Measurements from ENCODE around the gene SPOP.

SPOP gene

GRCh38 chr17:49618028-49618611 is 59.8 kb downstream of the SPOP start:
- intact Hi-C loops (cut with DNase I; ENCODE audit: low total_unique reads): loop anchor here (10.0 kb wide), 1 partner anchor 57 kb away; the partner anchor contains the start of gene SPOP
- peaks cover 41 to 49% (median 45%) of the 10 kb centered on the region in 3 donors for H3K36me3 ChIP-seq

GRCh38 chr17:49616601-49617131 is 61.2 kb downstream of the SPOP start:
- peak overlapping the region; percentile 86 to 90 for H3K27ac ChIP-seq
- no peaks in the 10 kb centered on the region for H3K27me3 ChIP-seq
- no peaks in the 10 kb centered on the region for H3K9me3 ChIP-seq
- H3K4me1 ChIP-seq: peaks cover 0 to 88% (median 30%) of the 10 kb centered on the region in 4 donors
- peaks cover 34 to 42% (median 40%) of the 10 kb centered on the region in 3 donors for H3K36me3 ChIP-seq
- TF ChIP-seq CTCF (IDR thresholded peaks at IDR 0.05): peak in 1 of 2 experiments; percentile 7
- intact Hi-C loops (cut with DNase I; ENCODE audit: low total_unique reads): loop anchor here (10.0 kb wide), 1 partner anchor 58 kb away; the partner anchor contains the start of gene SPOP
- DNase-seq: peak; percentile 83 to 91
- H3K4me3 ChIP-seq: peak overlapping the region in 1 of 2 donors; percentile 11

More at GRCh38 chr17:49618028-49618611, 59.8 kb downstream of the SPOP start:
- H3K4me1 ChIP-seq: peaks cover 0 to 90% (median 33%) of the 10 kb centered on the region in 4 donors
- no peaks in the 10 kb centered on the region for H3K27me3 ChIP-seq
- no peak for DNase-seq
- H3K27ac ChIP-seq: peak overlapping the region; percentile 86 to 90
- H3K4me3 ChIP-seq: no peak overlapping the region
- no peaks in the 10 kb centered on the region for H3K9me3 ChIP-seq
- TF ChIP-seq CTCF (IDR thresholded peaks at IDR 0.05): no peak

GRCh38 chr17:49616086-49616485 is 61.8 kb downstream of the SPOP start:
- peak; percentile 38 to 46 for TF ChIP-seq CTCF (IDR thresholded peaks at IDR 0.05)
- Histone ChIP-seq H3K4me3 (no peak overlapping the region), H3K27me3 (no peaks in the 10 kb centered on the region), H3K36me3 (peaks cover 30 to 37% (median 35%) of the 10 kb centered on the region in 3 donors), H3K27ac (peak overlapping the region; percentile 86 to 90), H3K9me3 (no peaks in the 10 kb centered on the region), H3K4me1 (peaks cover 0 to 88% (median 31%) of the 10 kb centered on the region in 4 donors)
- DNase-seq: no peak
- intact Hi-C loops (cut with DNase I; ENCODE audit: low total_unique reads): loop anchor here (10.0 kb wide), 1 partner anchor 59 kb away; the partner anchor contains the start of gene SPOP

GRCh38 chr17:49613182-49613800 is 64.6 kb downstream of the SPOP start:
- H3K9me3 ChIP-seq: no peaks in the 10 kb centered on the region
- no peak for TF ChIP-seq CTCF (IDR thresholded peaks at IDR 0.05)
- intact Hi-C loops (cut with DNase I; ENCODE audit: low total_unique reads): loop anchor here (5.0 to 10.0 kb wide), 2 partner anchors 36 to 62 kb away; partner anchors contain the start of genes NXPH3 and SPOP
- no peak overlapping the region for H3K4me3 ChIP-seq
- H3K4me1 ChIP-seq: peaks cover 0 to 90% (median 34%) of the 10 kb centered on the region in 4 donors
- no peaks in the 10 kb centered on the region for H3K27me3 ChIP-seq
- H3K36me3 ChIP-seq: peaks cover 23 to 38% (median 32%) of the 10 kb centered on the region in 3 donors
- peak overlapping the region; percentile 65 to 86 for H3K27ac ChIP-seq
- no peak for DNase-seq

GRCh38 chr17:49612726-49613125 is 65.2 kb downstream of the SPOP start:
- Histone ChIP-seq H3K27me3 (no peaks in the 10 kb centered on the region), H3K27ac (peak overlapping the region; percentile 65 to 86), H3K4me1 (peaks cover 0 to 84% (median 34%) of the 10 kb centered on the region in 4 donors), H3K36me3 (peaks cover 24 to 38% (median 31%) of the 10 kb centered on the region in 3 donors), H3K4me3 (no peak overlapping the region), H3K9me3 (no peaks in the 10 kb centered on the region)
- intact Hi-C loops (cut with DNase I; ENCODE audit: low total_unique reads): loop anchor here (5.0 to 10.0 kb wide), 2 partner anchors 35 to 62 kb away; partner anchors contain the start of genes NXPH3 and SPOP
- no peak for DNase-seq
- no peak for TF ChIP-seq CTCF (IDR thresholded peaks at IDR 0.05)
